Activated CD4-positive, alpha-beta T cell treated with anti-CD3 and anti-CD28 coated beads, Interleukin-2, amount 50 U/mL, for 1 hour (primary cell): ENCODE results near the gene DCST2.

ENCODE experiments used
- DNase-seq: peaks from one replicate; pipeline ENCODE4 v3.0.0-alpha.2; 2020

The DCST2 gene

GRCh38 chr1:154973344-154974101 is 60.1 kb downstream of the DCST2 start:
- peak; percentile 91 for DNase-seq

GRCh38 chr1:154972517-154973343 is 60.9 kb downstream of the DCST2 start:
- no peak for DNase-seq

- DNase-seq, result no peak
These were observed 61.4 kb downstream of the DCST2 start for GRCh38 chr1:154972213-154972516.

- DNase-seq, result no peak
These were observed 62.1 kb downstream of the DCST2 start for GRCh38 chr1:154971341-154971998.

GRCh38 chr1:154970631-154971340 is 62.8 kb downstream of the DCST2 start, which contains the start of gene SHC1:
TSS of gene SHC1 (minus strand) at chr1:154970747. CDS start at chr1:154970526, 221 bp downstream.
- DNase-seq, result peak; percentile 35

- no peak for DNase-seq
These were observed 63.6 kb downstream of the DCST2 start for GRCh38 chr1:154969860-154970452.

GRCh38 chr1:154969246-154969645 is 64.3 kb downstream of the DCST2 start:
- DNase-seq, result no peak

GRCh38 chr1:154968731-154969130 is 64.8 kb downstream of the DCST2 start:
- DNase-seq, result no peak
